ENCODE results near the gene BCLAF1. TPM values are rescaled to one million over a fixed set of nuclear protein-coding genes. Genes with fewer than 3 reads are reported as not detected.

Gene BCLAF1
- total and polyA plus RNA-seq, 9 of the 15 experiments (the other 6 are each of a cell fraction or from before 2014, with no cell fraction given): 65.4 to 286 (median 165) TPM

DNA sequence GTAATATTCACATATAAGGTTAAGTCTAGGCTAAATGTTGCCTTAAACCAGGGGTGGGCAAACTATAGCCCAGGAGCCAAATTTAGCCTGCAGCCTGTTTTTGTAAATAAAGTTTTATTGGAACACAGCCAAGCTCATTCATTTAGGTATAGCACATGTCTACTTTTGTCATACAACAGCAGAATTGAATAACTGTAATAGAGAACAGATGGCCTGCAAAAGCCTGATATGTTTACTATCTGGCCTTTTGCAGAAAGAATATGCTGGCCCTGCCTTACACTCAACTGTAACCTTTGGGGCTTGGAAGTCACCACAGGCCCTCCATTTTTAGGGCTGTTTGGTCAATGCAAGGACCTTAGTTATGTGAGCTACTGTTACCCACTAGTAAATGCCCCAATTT lies 17.7 kb upstream of the BCLAF1 start (continued):
- TF ChIP-seq, protein P1, sequence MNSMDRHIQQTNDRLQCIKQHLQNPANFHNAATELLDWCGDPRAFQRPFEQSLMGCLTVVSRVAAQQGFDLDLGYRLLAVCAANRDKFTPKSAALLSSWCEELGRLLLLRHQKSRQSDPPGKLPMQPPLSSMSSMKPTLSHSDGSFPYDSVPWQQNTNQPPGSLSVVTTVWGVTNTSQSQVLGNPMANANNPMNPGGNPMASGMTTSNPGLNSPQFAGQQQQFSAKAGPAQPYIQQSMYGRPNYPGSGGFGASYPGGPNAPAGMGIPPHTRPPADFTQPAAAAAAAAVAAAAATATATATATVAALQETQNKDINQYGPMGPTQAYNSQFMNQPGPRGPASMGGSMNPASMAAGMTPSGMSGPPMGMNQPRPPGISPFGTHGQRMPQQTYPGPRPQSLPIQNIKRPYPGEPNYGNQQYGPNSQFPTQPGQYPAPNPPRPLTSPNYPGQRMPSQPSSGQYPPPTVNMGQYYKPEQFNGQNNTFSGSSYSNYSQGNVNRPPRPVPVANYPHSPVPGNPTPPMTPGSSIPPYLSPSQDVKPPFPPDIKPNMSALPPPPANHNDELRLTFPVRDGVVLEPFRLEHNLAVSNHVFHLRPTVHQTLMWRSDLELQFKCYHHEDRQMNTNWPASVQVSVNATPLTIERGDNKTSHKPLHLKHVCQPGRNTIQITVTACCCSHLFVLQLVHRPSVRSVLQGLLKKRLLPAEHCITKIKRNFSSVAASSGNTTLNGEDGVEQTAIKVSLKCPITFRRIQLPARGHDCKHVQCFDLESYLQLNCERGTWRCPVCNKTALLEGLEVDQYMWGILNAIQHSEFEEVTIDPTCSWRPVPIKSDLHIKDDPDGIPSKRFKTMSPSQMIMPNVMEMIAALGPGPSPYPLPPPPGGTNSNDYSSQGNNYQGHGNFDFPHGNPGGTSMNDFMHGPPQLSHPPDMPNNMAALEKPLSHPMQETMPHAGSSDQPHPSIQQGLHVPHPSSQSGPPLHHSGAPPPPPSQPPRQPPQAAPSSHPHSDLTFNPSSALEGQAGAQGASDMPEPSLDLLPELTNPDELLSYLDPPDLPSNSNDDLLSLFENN (IDR thresholded peaks at IDR 0.05; ENCODE audit: low read depth in 2 of 2, low read length in 2 of 2): 0 out of 4 replicates have a peak, but pooled peaks of 1 of the 2 experiments have one; percentile 51
- peak; percentile 50; the same call in 1 of the 2 replicates for TF ChIP-seq ZNF589 (CRISPR knock-in tag; IDR thresholded peaks at IDR 0.05; ENCODE audit: low read depth)
- no peak for TF ChIP-seq RUNX1 (IDR thresholded peaks at IDR 0.05; ENCODE audit: low read depth)
- no peak for TF ChIP-seq NR3C1 (CRISPR knock-in tag; IDR thresholded peaks at IDR 0.05)
- TF ChIP-seq, protein P2, sequence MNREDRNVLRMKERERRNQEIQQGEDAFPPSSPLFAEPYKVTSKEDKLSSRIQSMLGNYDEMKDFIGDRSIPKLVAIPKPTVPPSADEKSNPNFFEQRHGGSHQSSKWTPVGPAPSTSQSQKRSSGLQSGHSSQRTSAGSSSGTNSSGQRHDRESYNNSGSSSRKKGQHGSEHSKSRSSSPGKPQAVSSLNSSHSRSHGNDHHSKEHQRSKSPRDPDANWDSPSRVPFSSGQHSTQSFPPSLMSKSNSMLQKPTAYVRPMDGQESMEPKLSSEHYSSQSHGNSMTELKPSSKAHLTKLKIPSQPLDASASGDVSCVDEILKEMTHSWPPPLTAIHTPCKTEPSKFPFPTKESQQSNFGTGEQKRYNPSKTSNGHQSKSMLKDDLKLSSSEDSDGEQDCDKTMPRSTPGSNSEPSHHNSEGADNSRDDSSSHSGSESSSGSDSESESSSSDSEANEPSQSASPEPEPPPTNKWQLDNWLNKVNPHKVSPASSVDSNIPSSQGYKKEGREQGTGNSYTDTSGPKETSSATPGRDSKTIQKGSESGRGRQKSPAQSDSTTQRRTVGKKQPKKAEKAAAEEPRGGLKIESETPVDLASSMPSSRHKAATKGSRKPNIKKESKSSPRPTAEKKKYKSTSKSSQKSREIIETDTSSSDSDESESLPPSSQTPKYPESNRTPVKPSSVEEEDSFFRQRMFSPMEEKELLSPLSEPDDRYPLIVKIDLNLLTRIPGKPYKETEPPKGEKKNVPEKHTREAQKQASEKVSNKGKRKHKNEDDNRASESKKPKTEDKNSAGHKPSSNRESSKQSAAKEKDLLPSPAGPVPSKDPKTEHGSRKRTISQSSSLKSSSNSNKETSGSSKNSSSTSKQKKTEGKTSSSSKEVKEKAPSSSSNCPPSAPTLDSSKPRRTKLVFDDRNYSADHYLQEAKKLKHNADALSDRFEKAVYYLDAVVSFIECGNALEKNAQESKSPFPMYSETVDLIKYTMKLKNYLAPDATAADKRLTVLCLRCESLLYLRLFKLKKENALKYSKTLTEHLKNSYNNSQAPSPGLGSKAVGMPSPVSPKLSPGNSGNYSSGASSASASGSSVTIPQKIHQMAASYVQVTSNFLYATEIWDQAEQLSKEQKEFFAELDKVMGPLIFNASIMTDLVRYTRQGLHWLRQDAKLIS (CRISPR knock-in tag; IDR thresholded peaks at IDR 0.05): no peak
- TF ChIP-seq ZBTB8A (IDR thresholded peaks at IDR 0.05; ENCODE audit: partially characterized antibody): no peak
- TF ChIP-seq, protein P3, sequence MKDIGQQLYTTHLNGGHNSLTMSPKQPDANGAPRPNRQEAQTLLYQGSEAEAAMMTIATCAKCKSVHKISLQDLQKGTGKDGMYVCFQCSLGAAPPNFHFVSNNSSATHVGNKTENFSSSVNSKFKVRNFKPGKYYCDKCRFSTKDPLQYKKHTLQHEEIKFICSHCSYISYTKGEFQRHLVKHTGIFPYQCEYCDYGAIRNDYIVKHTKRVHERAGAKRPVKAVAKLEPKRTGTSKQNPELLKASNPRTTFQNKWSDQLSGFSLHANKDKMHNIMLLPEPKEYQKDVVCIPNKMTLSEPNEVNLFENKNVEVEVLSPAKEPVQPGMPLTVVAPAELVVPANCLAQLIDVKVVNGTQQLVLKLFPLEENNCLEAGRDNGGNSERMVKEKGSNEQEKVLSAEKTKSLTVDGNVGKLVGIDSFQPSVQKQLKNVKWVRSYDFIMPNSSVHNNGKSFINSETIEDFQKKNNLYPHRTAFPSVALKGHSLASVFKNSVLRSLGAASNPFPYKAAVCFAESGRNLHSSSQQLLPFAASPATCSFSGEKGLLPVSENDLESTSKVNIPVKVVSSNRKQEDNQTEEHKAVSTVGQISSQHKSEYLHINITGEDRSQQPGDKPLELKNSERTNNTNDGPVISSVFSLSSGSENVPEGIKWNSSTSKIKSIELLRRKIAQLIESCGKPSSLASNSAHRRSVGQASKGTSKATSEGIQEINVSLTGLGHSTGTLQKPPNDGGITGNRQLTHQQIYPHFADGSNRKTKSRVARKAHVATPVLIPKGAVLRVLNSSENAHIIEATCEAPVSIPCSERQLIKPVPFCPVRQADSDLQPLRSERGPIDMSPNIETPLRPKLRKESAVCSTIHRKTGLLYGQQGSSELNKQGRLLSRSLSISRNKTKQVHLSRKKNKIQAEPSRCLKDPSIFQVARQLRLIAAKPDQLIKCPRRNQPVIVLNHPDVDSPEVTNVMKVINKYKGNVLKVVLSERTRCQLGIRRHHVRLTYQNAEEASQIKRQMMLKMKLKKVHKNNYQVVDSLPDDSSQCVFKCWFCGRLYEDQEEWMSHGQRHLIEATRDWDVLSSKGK (CRISPR knock-in tag; IDR thresholded peaks at IDR 0.05): no peak
- TF ChIP-seq TEAD4 (IDR thresholded peaks at IDR 0.05; ENCODE audit: low read length): peak; percentile 88
- no peak for TF ChIP-seq TEAD4 (CRISPR knock-in tag; IDR thresholded peaks at IDR 0.05; ENCODE audit: borderline replicate concordance)
- TF ChIP-seq NCOR1 (IDR thresholded peaks at IDR 0.05): peak; percentile 82
- no peak for TF ChIP-seq WHSC1 (IDR thresholded peaks at IDR 0.05; ENCODE audit: low read length)
- no peak for TF ChIP-seq MTA3 (IDR thresholded peaks at IDR 0.05; ENCODE audit: borderline replicate concordance)
- no peak for TF ChIP-seq NCOA1 (IDR thresholded peaks at IDR 0.05; ENCODE audit: low read depth)
- TF ChIP-seq TFAM (CRISPR knock-in tag; conservative IDR thresholded peaks at IDR 0.05): no peak
- TF ChIP-seq BDP1 (IDR thresholded peaks at IDR 0.05; ENCODE audit: insufficient read depth, insufficient read length): no peak
- TF ChIP-seq SMARCA5 (IDR thresholded peaks at IDR 0.05): no peak
- no peak for TF ChIP-seq RBM17 (IDR thresholded peaks at IDR 0.05; ENCODE audit: borderline replicate concordance, low read depth, low read length)
- TF ChIP-seq L3MBTL2 (IDR thresholded peaks at IDR 0.05): no peak; the same call in 1 of the 2 replicates
- TF ChIP-seq HLTF (IDR thresholded peaks at IDR 0.05): no peak
- TF ChIP-seq SMAD4 (CRISPR knock-in tag; conservative IDR thresholded peaks at IDR 0.05): peak; percentile 65
